Stomach (tissue), 9 donors: ENCODE data around the gene MAGT1. TPM values are rescaled to one million over a fixed set of nuclear protein-coding genes. Genes with fewer than 3 reads are reported as not detected.

Source experiments
- DNase-seq, 2 donors: peaks; one replicate each; pipeline versions ENCODE4 v3.0.0 to v3.0.0-alpha.2; 2013 to 2019
- H3K27ac ChIP-seq, 5 donors: fragments of 200-600 bp in 4 of 5; sonication (generic) in 4 of 5; one replicate each; pipeline ENCODE4 v1.5.1; 2013 to 2019; ENCODE audit warnings: mild to moderate bottlenecking in 1 of 5, moderate library complexity in 1 of 5
- H3K27me3 ChIP-seq, 3 donors: fragments of 200-600 bp; sonication (generic); one replicate each; pipeline ENCODE4 v1.5.1; 2017 to 2019; ENCODE audit warnings: mixed run types in 1 of 3
- H3K36me3 ChIP-seq, 4 donors: fragments of 200-600 bp; sonication (generic); 1 replicate in 3 of 4; 2 replicates in 1 of 4; pipeline ENCODE4 v1.5.1; 2016 to 2019
- H3K4me1 ChIP-seq, 4 donors: fragments of 200-600 bp; sonication (generic); one replicate each; pipeline ENCODE4 v1.5.1; 2016 to 2019
- H3K4me3 ChIP-seq, 4 donors: fragments of 200-600 bp; sonication (generic) in 3 of 4; one replicate each; pipeline ENCODE4 v1.5.1; 2016 to 2019; ENCODE audit warnings: mild to moderate bottlenecking in 1 of 4
- H3K9me3 ChIP-seq, 4 donors: fragments of 200-600 bp; sonication (generic); one replicate each; pipeline ENCODE4 v1.5.1; 2016 to 2019
- CTCF ChIP-seq, 7 experiments: fragments of 450-650 bp in 4 of 7; fragments of 200-600 bp in 3 of 7; sonication (generic) in 3 of 7; IDR thresholded peaks; one replicate each; pipeline ENCODE4 v1.5.1; 2016 to 2019; ENCODE audit warnings: antibody characterized with exemption in 7 of 7, control low read depth in 2 of 7, mild to moderate bottlenecking in 1 of 7
- EP300 ChIP-seq: sonication (generic); formaldehyde crosslinking; IDR thresholded peaks from one replicate; pipeline ENCODE4 v1.6.1; 2017; ENCODE audit warnings: antibody characterized with exemption
- POLR2A ChIP-seq, 4 donors: fragments of 450-650 bp; IDR thresholded peaks; one replicate each; pipeline ENCODE4 v1.6.1; 2016; ENCODE audit warnings: antibody characterized with exemption in 4 of 4, control low read depth in 2 of 4, mild to moderate bottlenecking in 1 of 4, moderate library complexity in 1 of 4
- POLR2AphosphoS5 ChIP-seq, 3 donors: sonication (generic); formaldehyde crosslinking; IDR thresholded peaks; one replicate each; pipeline ENCODE4 v1.6.1; 2016; ENCODE audit warnings: antibody characterized with exemption in 3 of 3
- WGBS, 5 donors: extraction: QIAGEN DNeasy Blood & Tissue Kit in 3 of 5; methylation state at CpG; one replicate each; pipeline versions ENCODE4 v1.1.5 to v1.1.7; 2013 to 2018; 5-methylcytosine and 5-hydroxymethylcytosine counted together
- intact Hi-C: fragments of 100-400 bp; cut with DNase I; formaldehyde crosslinking; loops from one replicate; pipeline ENCODE4 v1.15.1; 2023; ENCODE audit warnings: low total_unique reads
- polyA plus RNA-seq, 3 donors: library from polyadenylated mRNA; stranded (reverse); fragments of 200-250 nt; gene quantifications; one replicate each; pipeline ENCODE4 v1.2.3, GENCODE V29; 2013
- small RNA-seq, 4 donors: library from RNA; depleted of rRNA; stranded (forward); fragments of <200 nt; gene quantifications; one replicate each; pipeline ENCODE3, GENCODE V24; 2016
- total RNA-seq, 5 donors: library from RNA; depleted of rRNA; stranded (reverse); fragments of >200 nt; gene quantifications; one replicate each; pipeline versions ENCODE4 v1.1.0 to v1.2.3, GENCODE V29; 2014 to 2016
- donor health status: healthy with polysubstance abuse.
- donor health status: Bipolar disorder and iron deficiency.
- donor health status: healthy.

The MAGT1 gene
- total and polyA plus RNA-seq, 8 donors: 6.1 to 135 (median 20.9) TPM

- no peak overlapping the region for H3K4me3 ChIP-seq
- TF ChIP-seq CTCF (IDR thresholded peaks at IDR 0.05) (no peak), POLR2AphosphoS5 (IDR thresholded peaks at IDR 0.05) (no peak), POLR2A (IDR thresholded peaks at IDR 0.05) (no peak), EP300 (no peak)
- H3K27ac ChIP-seq: no peak overlapping the region
- intact Hi-C loops: no loop called here
- no peaks in the 10 kb centered on the region for H3K36me3 ChIP-seq
- 56 to 71% (median 64%) methylated on average over 3 of the region's 3 CpGs for WGBS, 5 donors
- peaks cover 0 to 49% (median 17%) of the 10 kb centered on the region in 4 donors for H3K4me1 ChIP-seq
- DNase-seq: no peak
- no peaks in the 10 kb centered on the region for H3K9me3 ChIP-seq
- H3K27me3 ChIP-seq: no peaks in the 10 kb centered on the region
Observed at GRCh38 chrX:77779695-77780094, 115.5 kb downstream of the MAGT1 start.

- intact Hi-C loops: no loop called here
- DNase-seq: no peak
- Histone ChIP-seq H3K27ac (no peak overlapping the region), H3K36me3 (no peaks in the 10 kb centered on the region), H3K27me3 (no peaks in the 10 kb centered on the region), H3K9me3 (no peaks in the 10 kb centered on the region), H3K4me1 (peaks cover 0 to 22% (median 10%) of the 10 kb centered on the region in 4 donors), H3K4me3 (no peak overlapping the region)
- WGBS, 5 donors: 19 to 50% (median 32%) methylated on average over 2 of the region's 2 CpGs
- no peak for TF ChIP-seq POLR2A (IDR thresholded peaks at IDR 0.05)
Observed at GRCh38 chrX:77776659-77777058, 118.6 kb downstream of the MAGT1 start.

Small RNAs within 50 kb of the gene (small RNA-seq; reads per million reads assigned to genes)
- 0 reads per million in 4 donors for gene RN7SL460P
- 0 reads per million in 4 donors for gene RNU6-854P

Other genes starting within 250 kb of the MAGT1 start
- gene ATRX, start 109.2 kb downstream of the MAGT1 start, total RNA-seq: 100 to 1,000 TPM in 3 of 5 donors, 10 to 100 TPM in 2; 37.7 to 225 (median 127) TPM
- 10 to 100 TPM in 1 of 3 donors, 1 to 10 TPM in 2; 7.9 to 10.4 (median 9.7) TPM for gene ATRX, start 109.2 kb downstream of the MAGT1 start, polyA plus RNA-seq
- gene COX7B, start 4.0 kb upstream of the MAGT1 start, total RNA-seq: 1,000 to 10,000 TPM in 1 of 5 donors, 100 to 1,000 TPM in 3, 10 to 100 TPM in 1; 75.0 to 1,019 (median 279) TPM
- gene COX7B, start 4.0 kb upstream of the MAGT1 start, polyA plus RNA-seq: 1,000 to 10,000 TPM; 1,038 to 1,320 (median 1,175) TPM
- gene ATP7A, start 15.3 kb upstream of the MAGT1 start, total RNA-seq: 10 to 100 TPM in 2 of 5 donors, 1 to 10 TPM in 3; 3.5 to 38.2 (median 9.8) TPM
- 1 to 10 TPM in 1 of 3 donors, under 1 TPM in 2; 0.76 to 1.5 (median 0.87) TPM for gene ATP7A, start 15.3 kb upstream of the MAGT1 start, polyA plus RNA-seq
- gene PGAM4, start 74.2 kb upstream of the MAGT1 start, total RNA-seq: not detected
- gene PGAM4, start 74.2 kb upstream of the MAGT1 start, polyA plus RNA-seq: not detected
- gene PGK1, start 208.8 kb upstream of the MAGT1 start, total RNA-seq: 100 to 1,000 TPM in 3 of 5 donors, 10 to 100 TPM in 2; 29.3 to 207 (median 104) TPM
- 100 to 1,000 TPM; 122 to 150 (median 128) TPM for gene PGK1, start 208.8 kb upstream of the MAGT1 start, polyA plus RNA-seq
- gene TAF9B, start 244.2 kb upstream of the MAGT1 start, total RNA-seq: 10 to 100 TPM in 3 of 5 donors, 1 to 10 TPM in 2; 3.2 to 75.4 (median 20.9) TPM
- 10 to 100 TPM; 11.1 to 13.4 (median 11.7) TPM for gene TAF9B, start 244.2 kb upstream of the MAGT1 start, polyA plus RNA-seq